HG03280 (cell line): ENCODE measurements around the gene SLC35D1.
"Not testable (repeated sequence)": the region's sequence is repeated elsewhere in the genome, so short reads cannot be mapped to it uniquely, and the experiment has no call there.

ENCODE experiments used
- ATAC-seq: cut with Tn5 transposase; IDR thresholded peaks from one replicate; pipeline ENCODE4 v1.9.1; 2021; ENCODE audit warnings: mild to moderate bottlenecking, moderate library complexity; ENCODE audit not compliant: unreplicated experiment

SLC35D1 gene

DNA sequence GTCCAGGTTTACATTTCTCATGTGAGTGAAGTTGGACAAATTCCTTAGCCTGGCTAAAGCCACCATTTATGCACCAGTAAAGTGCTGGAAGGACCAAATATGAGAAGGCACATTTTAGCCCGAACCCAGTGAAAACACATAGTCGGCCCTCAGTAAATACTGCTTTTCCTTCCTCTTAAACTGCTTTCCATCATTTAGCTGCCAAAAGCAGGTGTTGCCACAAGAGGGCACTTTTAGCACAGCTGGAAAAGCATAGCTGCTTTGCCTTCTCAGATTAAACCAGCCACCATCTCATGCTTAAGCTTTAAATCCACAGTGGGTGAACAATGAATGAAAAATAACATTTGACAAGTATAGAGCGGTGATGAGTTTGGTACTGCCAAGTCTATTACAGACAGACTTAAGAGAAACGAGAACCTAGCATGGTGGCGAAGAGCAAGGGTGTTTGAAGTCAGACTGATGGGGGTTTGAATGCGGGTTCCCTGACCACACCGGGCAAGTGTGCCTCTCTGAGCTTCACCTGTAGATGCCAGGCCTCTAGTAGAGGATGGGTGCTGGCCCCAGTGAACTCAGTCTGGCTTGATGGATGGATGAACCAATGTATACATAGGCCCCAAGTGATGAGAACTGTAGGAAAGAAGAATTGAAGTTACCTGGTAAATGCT lies 57.8 kb downstream of the SLC35D1 start:
- ATAC-seq = peak; percentile 77

DNA sequence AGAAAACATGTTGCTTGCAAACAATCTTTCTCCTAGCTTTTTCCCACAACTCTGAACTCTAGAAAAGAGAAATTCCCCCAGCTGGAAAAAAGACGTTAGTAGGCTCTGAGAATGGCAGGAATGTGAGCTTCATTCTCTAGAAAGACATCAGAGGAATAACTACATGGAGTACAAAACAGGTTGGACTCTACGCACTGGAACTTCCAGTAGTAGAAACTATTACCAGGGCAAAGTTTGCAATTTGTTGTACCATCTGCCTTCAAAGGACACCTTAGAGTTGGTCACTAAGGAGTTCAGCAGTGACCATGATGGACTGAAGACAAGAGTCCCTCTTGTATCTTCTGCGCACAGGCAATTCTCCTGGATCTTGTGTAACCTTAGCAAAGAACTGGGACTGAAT lies 60.9 kb downstream of the SLC35D1 start:
- no peak for ATAC-seq

DNA sequence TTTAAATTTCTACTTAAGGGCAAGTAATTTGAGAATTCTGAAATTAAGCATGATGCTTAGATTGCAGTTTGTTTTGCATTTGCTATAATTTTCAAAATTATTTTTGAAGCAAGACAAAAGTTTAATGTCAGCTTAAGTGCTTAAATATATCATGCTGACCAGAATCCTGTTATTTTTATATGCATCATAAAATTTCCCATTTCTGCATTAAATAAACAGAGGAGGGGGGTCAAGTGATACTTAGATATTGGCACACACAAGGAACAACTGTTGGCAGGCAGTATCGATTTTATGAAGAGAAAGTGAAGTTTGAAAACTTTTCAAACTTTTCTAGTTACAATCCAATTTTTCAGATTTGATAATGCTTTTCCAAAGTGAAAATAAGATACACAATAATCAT lies 68.1 kb downstream of the SLC35D1 start:
- ATAC-seq = no peak

DNA sequence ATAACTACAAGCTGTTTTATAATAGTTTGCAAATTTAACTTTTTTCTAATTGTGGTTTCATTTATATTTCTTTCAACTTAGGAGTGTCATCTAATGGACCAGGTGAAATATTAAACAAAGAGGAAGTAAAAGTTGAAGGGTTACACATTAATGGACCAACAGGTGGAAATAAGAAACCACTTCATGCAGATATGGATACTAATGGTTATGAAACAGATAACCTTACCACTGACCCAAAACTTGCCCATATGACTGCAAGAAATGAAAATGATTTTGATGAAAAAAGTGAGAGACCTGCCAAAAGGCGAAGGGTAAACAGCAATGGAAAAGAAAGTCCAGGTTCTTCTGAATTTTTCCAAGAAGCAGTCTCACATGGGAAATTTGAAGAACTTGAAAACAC lies 69.5 kb downstream of the SLC35D1 start:
- peak; percentile 89 for ATAC-seq

DNA sequence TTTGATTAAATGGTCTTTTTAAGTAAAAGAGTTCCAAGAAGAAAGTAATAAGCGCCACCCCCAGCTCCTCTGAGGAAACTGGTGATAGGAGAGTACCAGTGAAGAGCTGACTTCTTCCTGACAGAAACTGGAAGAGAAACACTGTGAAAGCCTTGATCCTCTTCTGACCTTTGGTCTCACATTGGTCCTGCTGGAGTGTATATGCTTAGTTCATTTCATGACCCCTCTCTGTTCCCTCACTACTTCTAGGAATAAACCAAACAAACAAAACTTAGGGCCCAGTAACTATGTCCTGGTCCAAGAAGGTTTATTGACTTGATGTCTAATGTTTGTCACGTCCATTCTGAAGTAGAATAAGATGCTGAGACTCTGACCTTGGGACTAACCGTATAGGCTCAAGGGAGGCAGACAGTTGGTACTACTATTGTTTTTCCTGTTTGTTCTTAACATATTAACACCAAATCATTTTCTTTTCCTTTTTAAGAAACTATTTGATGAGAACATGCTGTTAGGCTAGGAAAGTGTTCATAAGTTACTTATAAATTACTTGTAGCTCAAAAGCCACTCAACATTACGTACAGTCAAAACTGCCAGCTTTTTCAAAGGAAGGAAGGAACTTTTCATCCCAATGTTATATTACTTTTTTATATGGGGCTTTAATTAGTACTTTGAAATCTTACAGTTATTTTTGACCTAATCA lies 71.2 kb downstream of the SLC35D1 start:
- ATAC-seq = no peak

DNA sequence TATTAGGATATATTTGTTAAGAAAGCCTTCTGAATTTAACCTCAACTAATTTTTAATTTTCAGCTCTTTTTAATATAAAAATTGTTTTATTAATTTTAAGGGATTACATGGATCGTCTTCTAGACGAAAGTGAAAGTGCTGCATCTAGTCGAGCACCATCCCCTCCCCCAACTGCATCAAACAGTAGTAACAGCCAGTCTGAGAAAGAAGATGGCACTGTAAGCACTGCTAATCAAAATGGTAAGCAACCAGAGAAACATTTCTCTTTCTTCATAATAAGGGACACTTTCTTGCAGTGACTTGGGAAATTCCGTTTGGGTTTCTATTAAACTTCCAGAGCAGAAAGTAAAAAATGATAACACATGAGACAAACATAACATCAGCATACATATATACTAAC lies 72.3 kb downstream of the SLC35D1 start:
- ATAC-seq = no peak

DNA sequence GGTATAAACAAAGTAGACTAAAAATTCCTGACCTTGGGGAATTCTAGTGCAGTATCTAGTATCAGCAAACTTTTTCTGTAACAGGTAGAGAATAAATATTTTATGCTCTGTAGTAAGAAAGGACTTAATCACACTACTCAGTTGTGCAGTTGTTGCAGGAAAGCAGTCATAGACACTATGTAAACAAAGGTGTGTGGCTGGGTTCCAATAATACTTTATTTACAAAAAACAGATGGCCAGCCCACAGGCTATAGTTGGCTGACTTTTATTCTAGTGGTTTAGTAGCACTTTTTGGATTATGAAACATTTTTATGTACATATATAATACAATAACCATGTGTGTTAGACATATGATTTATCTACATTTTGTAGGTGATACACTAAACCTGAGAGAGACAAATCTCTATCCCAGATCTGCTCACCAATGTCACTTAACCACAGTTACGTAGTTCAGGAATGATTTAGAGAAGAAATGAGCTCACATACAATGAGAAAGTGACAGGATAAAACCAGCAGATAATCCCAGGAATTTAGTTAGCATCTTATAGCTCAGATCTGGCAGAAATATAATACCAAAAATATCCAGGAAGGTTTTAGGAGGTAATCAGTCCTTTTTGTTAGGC lies 73.1 kb downstream of the SLC35D1 start:
- no peak for ATAC-seq

DNA sequence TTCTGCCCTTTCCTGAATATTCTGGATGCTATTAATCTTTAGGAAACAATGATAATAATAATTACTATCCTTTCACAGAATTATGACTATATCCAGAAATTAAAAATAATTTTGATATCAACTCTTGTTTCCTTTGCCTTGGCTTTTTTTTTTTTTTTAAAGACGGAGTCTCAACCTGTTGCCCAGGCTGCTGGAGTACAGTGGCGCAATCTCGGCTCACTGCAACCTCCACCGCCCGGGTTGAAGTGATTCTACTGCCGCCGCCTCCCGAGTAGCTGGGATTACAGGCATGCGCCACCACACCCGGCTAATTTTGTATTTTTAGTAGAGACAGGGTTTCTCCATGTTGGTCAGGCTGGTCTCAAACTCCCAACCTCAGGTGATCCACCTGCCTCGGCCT lies 74.3 kb downstream of the SLC35D1 start:
- not testable (repeated sequence) for ATAC-seq

DNA sequence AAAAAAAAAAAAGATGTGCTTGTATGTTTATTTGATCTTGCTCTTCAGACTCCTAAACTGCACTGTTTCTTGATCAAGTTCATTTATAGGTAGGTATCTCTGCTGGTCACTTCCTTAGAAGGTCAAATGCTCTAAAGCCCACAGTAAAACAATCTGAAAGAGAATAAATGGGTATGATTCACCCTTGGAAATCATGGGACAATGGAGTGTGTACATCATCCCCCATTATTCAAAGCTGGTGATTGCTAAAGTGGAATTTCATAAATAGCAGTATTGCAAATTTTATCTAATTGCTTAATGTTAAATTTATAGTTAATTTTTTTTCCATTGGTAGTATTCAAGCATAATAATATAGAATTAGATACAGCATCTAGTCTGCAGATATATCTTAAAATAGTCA lies 75.7 kb downstream of the SLC35D1 start:
- ATAC-seq = no peak

DNA sequence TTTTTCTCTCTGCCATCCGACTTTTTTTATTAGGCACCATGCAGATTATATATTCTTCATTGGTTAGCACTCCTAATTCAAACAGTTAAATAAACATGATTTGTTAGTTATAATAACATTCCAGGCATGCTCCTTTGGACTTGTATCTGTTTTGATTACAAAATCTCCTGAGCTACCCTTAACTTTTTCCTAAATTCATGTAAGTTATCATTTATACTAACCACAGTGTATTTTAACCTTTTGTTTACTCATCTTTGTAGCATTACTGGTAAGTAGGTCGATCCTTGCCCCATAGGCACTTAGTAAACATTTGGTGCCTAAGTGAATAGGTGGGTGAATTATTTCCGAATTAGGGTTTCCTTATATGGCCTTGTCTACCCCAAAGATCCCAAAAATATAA lies 85.4 kb downstream of the SLC35D1 start:
- ATAC-seq = no peak

DNA sequence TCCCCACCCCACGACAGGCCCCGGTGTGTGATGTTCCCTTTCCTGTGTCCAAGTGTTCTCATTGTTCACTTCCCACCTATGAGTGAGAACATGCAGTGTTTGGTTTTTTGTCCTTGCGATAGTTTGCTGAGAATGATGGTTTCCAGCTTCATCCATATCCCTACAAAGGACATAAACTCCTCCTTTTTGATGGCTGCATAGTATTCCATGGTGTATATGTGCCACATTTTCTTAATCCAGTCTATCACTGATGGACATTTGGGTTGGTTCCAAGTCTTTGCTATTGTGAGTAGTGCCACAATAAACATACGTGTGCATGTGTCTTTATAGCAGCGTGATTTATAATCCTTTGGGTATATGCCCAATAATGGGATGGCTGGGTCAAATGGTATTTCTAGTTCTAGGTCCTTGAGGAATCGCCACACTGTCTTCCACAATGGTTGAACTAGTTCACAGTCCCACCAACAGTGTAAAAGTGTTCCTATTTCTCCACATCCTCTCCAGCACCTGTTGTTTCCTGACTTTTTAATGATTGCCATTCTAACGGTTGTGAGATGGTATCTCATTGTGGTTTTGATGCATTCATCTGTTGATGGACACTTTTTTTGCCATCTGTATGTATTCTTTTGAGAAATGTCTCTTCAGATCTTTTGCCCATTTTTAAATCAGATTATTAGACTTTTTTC lies 87.6 kb downstream of the SLC35D1 start:
- not testable (repeated sequence) for ATAC-seq

DNA sequence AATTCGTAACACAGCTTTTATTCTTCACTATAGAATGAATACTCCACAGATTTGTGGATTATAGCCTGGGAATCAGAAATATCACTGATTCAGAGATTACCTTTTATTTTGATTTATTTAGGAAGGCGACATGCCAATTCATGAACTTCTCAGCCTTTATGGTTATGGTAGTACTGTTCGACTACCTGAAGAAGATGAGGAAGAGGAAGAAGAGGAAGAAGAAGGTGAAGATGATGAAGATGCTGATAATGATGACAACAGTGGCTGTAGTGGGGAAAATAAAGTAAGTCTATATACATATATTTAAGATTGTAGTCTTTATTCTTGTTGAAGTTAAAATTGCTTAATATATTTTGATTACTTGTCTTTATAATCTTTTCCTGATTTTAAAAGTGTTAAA lies 96.0 kb downstream of the SLC35D1 start:
- no peak for ATAC-seq

DNA sequence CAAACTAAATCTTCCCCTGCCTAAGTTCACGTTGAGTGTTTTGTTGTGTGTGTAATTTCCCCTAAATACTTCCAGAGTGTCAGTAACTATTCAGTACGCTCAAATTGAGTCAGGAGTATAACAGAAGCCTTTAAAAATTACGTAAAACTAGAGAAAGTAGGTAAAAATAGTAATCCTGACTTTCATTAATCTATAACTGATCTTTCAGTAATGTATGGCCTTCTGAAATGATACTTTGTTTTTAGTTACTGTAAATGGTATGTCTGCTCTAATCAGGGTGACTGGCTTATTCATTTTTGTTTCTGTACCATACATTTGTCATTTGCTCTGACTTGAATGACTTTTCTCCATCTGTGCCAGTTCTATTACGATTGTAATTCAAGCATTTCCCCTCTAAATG lies 99.7 kb downstream of the SLC35D1 start:
- ATAC-seq = no peak

DNA sequence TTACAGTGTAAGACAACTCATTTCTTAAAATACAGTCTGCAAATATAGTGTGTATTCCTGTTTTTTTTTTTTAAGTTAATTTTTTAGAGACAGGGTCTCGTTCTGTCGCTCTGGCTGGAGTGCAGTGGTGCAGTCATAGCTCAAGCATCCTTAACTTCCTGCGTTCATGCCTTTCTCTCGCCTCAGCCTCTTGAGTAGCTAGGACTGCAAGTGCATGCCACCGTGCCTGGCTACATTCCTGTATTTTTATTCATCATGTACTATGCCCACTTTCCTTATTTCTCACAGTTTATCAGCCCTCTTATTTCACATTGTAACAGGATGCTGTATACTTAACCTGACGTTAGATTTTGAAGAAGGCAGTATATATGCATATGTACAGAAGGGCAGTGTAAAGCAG lies 102.4 kb downstream of the SLC35D1 start:
- no peak for ATAC-seq
